SIG-M5 treated with dmso at 0.1 percent for 504 hours (cell line): ENCODE data around the gene PRCP.

Experiments used
- DNase-seq: peaks from one replicate; lab custom pipeline; 2025; ENCODE audit not compliant: unreplicated experiment; lab: John Stamatoyannopoulos, UW

The PRCP gene

DNA sequence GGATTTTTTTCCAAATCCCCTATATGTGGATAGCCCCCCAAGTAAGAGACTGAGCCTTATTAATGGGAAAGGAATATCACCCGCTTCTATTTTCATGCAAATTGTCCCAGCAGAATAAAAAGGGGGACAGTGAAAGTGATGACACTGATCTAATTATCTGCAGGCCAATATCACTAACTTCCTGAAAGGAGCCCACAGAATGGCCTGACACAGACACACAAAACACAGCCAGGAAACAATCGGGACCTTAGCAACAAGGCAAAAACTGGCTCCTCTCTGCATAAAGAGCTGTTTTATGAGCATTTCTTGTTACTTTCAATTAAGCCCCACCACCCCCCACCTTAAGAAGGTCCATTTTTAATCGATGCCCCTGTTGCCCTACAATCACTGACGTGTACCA, 112.2 kb downstream of the PRCP start:
- DNase-seq, result no peak

DNA sequence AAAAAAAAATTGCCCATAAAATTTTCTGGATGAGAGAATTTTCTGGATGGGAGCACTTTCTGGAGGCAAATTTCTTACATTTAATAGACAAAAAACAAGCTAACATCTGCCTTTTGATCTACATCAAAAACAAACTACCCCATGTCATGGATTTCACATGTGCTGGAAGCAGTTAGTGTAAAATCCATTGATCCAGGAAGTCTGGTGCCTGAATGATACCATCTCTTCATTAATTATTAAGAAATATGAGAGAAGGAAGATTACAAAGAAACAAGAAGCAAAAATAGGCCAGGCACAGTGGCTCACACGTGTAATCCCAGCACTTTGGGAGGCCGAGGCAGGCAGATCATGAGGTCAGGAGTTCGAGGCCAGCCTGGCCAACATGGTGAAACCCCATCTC, 113.4 kb downstream of the PRCP start:
- DNase-seq, result no peak

DNA sequence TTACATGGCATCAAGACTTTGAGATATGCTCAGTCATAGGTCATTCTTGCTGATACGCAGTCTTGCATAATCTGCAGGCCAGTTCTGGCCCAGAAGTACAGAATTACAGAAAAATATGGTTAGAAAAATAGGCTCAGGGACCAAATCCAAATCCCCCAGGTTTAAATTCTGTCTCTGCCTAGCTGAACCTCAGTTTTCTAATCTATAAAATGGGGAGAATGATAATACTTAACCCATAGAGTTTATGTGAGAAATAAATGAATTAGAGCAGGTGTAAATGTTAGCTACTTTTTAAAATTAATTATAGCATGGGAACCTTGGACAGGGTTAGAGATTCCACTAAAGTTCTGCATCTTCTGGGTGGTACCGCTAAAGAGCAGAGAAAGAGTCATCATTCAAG, 114.2 kb downstream of the PRCP start:
- no peak for DNase-seq

DNA sequence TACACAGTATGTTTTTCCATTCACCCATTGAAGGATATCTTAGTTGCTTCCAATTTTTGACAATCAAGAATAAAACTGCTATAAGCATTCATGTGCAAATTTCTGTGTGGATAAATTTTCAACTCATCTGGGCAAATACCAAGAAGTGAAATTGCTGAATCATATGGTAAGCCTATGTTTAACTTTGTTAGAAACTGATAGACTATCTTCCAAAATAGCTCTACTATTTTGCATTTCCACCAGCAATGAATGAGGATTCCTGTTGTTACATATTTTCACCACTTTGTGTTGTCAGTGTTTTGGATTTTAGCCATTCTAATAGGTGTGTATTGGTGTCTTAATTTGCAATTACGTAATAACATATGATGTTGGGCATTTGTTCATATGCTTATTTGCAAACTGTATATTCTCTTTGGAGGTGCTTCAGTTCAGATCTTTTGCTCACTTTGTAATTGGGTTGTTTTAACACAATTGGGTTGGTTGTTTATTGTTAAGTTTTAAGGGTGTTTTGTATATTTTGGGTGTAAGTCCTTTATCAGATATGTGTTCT, 117.3 kb downstream of the PRCP start:
- no peak for DNase-seq

DNA sequence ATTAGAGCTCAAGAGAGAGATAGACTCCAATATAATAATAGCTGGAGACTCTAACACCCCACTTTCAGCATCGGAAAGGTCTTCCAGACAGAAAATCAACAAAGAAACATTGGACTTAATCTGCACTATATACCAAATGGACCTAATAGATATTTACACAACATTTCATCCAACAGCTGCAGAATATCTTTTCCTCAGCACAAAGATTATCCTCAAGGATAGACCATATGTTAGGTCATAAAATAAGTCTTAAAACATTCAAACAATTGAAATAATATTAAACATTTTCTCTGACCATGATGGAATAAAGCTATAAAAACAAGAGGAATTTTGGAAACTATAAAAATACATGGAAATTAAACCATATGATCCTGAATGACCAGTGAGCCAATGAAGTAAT, 121.5 kb downstream of the PRCP start:
- no peak for DNase-seq

DNA sequence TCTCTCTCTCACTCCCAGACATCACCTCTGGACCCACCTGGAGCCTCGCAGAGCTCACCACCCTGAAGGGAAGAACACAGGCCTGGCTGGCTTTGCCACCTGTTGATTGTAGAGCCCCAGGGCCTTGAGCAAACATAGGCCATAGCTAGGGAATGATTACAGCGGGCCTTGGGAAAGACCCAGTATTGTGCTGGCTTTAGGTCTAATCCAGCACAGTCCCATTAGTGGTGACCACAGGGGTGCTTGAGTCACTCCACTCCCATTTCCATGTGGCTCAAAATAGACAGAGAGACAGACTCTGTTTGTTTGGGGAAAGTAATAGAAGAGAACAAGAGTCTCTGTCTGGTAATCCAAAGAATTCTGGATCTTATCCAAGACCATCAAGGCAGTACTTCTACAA, 123.9 kb downstream of the PRCP start:
- no peak for DNase-seq

DNA sequence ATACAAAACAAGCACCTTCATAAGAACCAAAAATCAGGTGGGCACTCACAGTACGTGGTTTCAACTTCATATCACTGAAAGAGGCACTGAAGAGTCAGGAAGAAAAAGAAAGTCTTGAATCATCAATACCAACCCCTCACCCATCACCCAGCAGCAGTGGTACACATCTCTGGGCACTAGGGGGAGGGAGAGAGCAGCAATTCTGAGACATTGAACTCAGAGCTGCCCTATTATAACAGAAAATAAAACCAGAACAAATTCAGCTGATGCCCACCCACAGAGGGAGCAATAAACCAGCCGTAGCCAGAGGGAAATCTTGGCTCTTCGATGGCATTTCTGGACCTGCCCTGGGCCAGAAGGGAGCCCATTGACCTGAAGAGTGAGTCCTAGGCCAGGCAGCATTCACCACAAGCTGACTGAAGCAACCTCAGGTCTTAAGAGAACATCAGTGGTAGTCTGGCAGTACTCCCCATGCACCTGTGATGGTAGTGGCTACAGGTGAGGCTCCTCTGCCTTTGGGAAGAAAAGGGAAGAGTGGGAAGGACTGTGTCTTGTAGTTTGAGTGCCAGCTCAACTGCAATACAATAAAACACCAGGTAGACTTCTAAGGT, 124.4 kb downstream of the PRCP start:
- peak; percentile 57 for DNase-seq

DNA sequence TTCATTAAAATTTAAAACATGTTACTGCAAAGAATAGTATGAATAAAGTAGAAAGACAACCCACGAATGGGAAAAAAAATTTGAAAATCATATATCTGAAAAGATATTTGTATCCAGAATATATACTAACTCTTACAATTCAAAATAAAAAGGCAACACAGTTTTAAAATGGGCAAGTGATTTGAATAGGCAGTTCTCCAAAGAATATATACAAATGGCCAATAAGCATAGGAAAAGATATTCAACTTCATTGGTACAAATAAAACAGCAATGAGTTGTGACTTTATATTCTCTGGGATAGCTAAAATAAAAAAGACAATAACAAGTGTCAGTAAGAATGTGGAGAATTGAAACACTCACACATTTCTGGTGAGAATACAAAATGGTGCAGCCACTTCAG, 125.0 kb downstream of the PRCP start:
- DNase-seq, result no peak
